Tibial nerve (tissue), 4 donors: ENCODE data around the gene PSD4. TPM values are rescaled to one million over a fixed set of nuclear protein-coding genes. Genes with fewer than 3 reads are reported as not detected.
A peak's percentile ranks its signal among the peaks of the same experiment; 100 is the strongest.

Source experiments
- DNase-seq, 2 donors: peaks; one replicate each; pipeline ENCODE4 v3.0.0-alpha.2; 2019; ENCODE audit warnings: low spot score in 2 of 2
- H3K27ac ChIP-seq, 4 donors: fragments of 200-600 bp; sonication (generic) in 3 of 4; one replicate each; pipeline ENCODE4 v1.5.1; 2017 to 2019; ENCODE audit warnings: mild to moderate bottlenecking in 1 of 4
- H3K27me3 ChIP-seq, 2 donors: fragments of 200-600 bp; sonication (generic) in 1 of 2; one replicate each; pipeline versions ENCODE4 v1.5.1 to v1.6.0; 2017 to 2019
- H3K36me3 ChIP-seq, 3 donors: fragments of 200-600 bp; sonication (generic); one replicate each; pipeline ENCODE4 v1.5.1; 2018 to 2019
- H3K4me1 ChIP-seq, 4 donors: fragments of 200-600 bp; sonication (generic) in 3 of 4; one replicate each; pipeline ENCODE4 v1.5.1; 2017 to 2019
- H3K4me3 ChIP-seq, 4 donors: fragments of 200-600 bp; sonication (generic) in 3 of 4; one replicate each; pipeline ENCODE4 v1.5.1; 2017 to 2019; ENCODE audit warnings: mild to moderate bottlenecking in 1 of 4, moderate library complexity in 1 of 4
- H3K9me3 ChIP-seq, 4 donors: fragments of 200-600 bp; sonication (generic) in 3 of 4; one replicate each; pipeline ENCODE4 v1.5.1; 2017 to 2019
- CTCF ChIP-seq, 5 experiments: fragments of 200-600 bp in 3 of 5; fragments of 450-650 bp in 2 of 5; sonication (generic) in 3 of 5; IDR thresholded peaks; one replicate each; pipeline ENCODE4 v1.5.1; 2016 to 2019; ENCODE audit warnings: antibody characterized with exemption in 5 of 5, mild to moderate bottlenecking in 3 of 5, moderate library complexity in 2 of 5
- EP300 ChIP-seq, 2 donors: sonication (generic); formaldehyde crosslinking; IDR thresholded peaks; one replicate each; pipeline ENCODE4 v1.6.1; 2017; ENCODE audit warnings: antibody characterized with exemption in 2 of 2, mild to moderate bottlenecking in 1 of 2
- POLR2A ChIP-seq, 2 donors: fragments of 450-650 bp; IDR thresholded peaks; one replicate each; pipeline ENCODE4 v1.6.1; 2017; ENCODE audit warnings: antibody characterized with exemption in 2 of 2, mild to moderate bottlenecking in 2 of 2, moderate library complexity in 2 of 2
- WGBS, 2 donors: methylation state at CpG; one replicate each; pipeline ENCODE4 v1.1.5; 2018; 5-methylcytosine and 5-hydroxymethylcytosine counted together
- total RNA-seq, 4 donors: library from RNA; depleted of rRNA; stranded (reverse); fragments of >200 nt; gene quantifications; one replicate each; pipeline ENCODE4 v1.1.0, GENCODE V29; 2016

Gene PSD4
- total RNA-seq, 4 donors from 2014 or later = 8.7 to 20.7 (median 11.3) TPM

GRCh38 chr2:113218283-113219091, 44.7 kb downstream of the PSD4 start:
- Histone ChIP-seq H3K4me3 (no peak overlapping the region), H3K9me3 (no peaks in the 10 kb centered on the region), H3K27me3 (no peaks in the 10 kb centered on the region), H3K4me1 (peaks cover 0 to 60% (median 36%) of the 10 kb centered on the region in 4 donors), H3K27ac (peak overlapping the region; percentile 68 to 95 (median 83)), H3K36me3 (no peaks in the 10 kb centered on the region)
- TF ChIP-seq POLR2A (IDR thresholded peaks at IDR 0.05) (no peak), CTCF (IDR thresholded peaks at IDR 0.05) (peak in 2 of 5 experiments; percentile 24 to 29), EP300 (IDR thresholded peaks at IDR 0.05) (peak in 1 of 2 donors; percentile 69)
- WGBS, 2 donors = 36% methylated on average over 8 of the region's 8 CpGs
- DNase-seq = peak; percentile 82 to 84

GRCh38 chr2:113219092-113219441, 45.3 kb downstream of the PSD4 start:
- H3K4me1 ChIP-seq = peaks cover 0 to 56% (median 36%) of the 10 kb centered on the region in 4 donors
- WGBS, 2 donors = 88% methylated on average over 2 of the region's 2 CpGs
- DNase-seq = no peak
- no peaks in the 10 kb centered on the region for H3K9me3 ChIP-seq
- peak overlapping the region; percentile 68 to 95 (median 78) for H3K27ac ChIP-seq
- H3K27me3 ChIP-seq = no peaks in the 10 kb centered on the region
- H3K4me3 ChIP-seq = no peak overlapping the region
- TF ChIP-seq POLR2A (IDR thresholded peaks at IDR 0.05) (no peak), CTCF (IDR thresholded peaks at IDR 0.05) (no peak), EP300 (IDR thresholded peaks at IDR 0.05) (no peak)
- H3K36me3 ChIP-seq = no peaks in the 10 kb centered on the region

- TF ChIP-seq POLR2A (IDR thresholded peaks at IDR 0.05) (no peak), EP300 (IDR thresholded peaks at IDR 0.05) (no peak), CTCF (IDR thresholded peaks at IDR 0.05) (no peak)
- Histone ChIP-seq H3K9me3 (no peaks in the 10 kb centered on the region), H3K27ac (peak overlapping the region; percentile 68 to 95 (median 78)), H3K4me3 (no peak overlapping the region), H3K4me1 (peaks cover 0 to 56% (median 36%) of the 10 kb centered on the region in 4 donors), H3K36me3 (no peaks in the 10 kb centered on the region), H3K27me3 (no peaks in the 10 kb centered on the region)
- DNase-seq = no peak
- 54 to 58% methylated on average over 5 of the region's 5 CpGs for WGBS, 2 donors
These were observed 45.7 kb downstream of the PSD4 start for GRCh38 chr2:113219525-113219888.

GRCh38 chr2:113219889-113220641, 46.3 kb downstream of the PSD4 start:
- Histone ChIP-seq H3K9me3 (no peaks in the 10 kb centered on the region), H3K27ac (peak overlapping the region; percentile 68 to 95 (median 78)), H3K27me3 (no peaks in the 10 kb centered on the region), H3K4me1 (peaks cover 0 to 56% (median 36%) of the 10 kb centered on the region in 4 donors), H3K4me3 (no peak overlapping the region), H3K36me3 (no peaks in the 10 kb centered on the region)
- WGBS, 2 donors = 60 to 67% methylated on average over 6 of the region's 6 CpGs
- peak; percentile 43 to 46 for DNase-seq
- TF ChIP-seq EP300 (IDR thresholded peaks at IDR 0.05) (no peak), CTCF (IDR thresholded peaks at IDR 0.05) (no peak), POLR2A (IDR thresholded peaks at IDR 0.05) (peak in 1 of 2 donors; percentile 24)
